Measurements from ENCODE around the gene PPM1D.
"Not testable (repeated sequence)": the region's sequence is repeated elsewhere in the genome, so short reads cannot be mapped to it uniquely, and the experiment has no call there.

GRCh38 chr17:60552255-60552654, 47.7 kb upstream of the PPM1D start:
- not testable (repeated sequence) for TF ChIP-seq CTCF (IDR thresholded peaks at IDR 0.05); ZFX (IDR thresholded peaks at IDR 0.05; ENCODE audit: borderline replicate concordance)

Data from 22Rv1 (cell line).